Chondrocyte (in vitro differentiated cells): ENCODE results near the gene RYK. TPM values are rescaled to one million over a fixed set of nuclear protein-coding genes. Genes with fewer than 3 reads are reported as not detected.

Source experiments
- DNase-seq: peaks from one replicate; pipeline ENCODE4 v3.0.0; 2021; ENCODE audit warnings: mixed read lengths, low spot score
- H3K27ac Mint-ChIP-seq: one replicate; pipeline ENCODE4 v1.8.0; 2021; ENCODE audit warnings: mild to moderate bottlenecking, moderate library complexity, mixed read lengths; ENCODE audit not compliant: unreplicated experiment
- H3K27me3 Mint-ChIP-seq: 2 replicates; pipeline ENCODE4 v1.8.0; 2021; ENCODE audit warnings: low read depth, mixed read lengths
- H3K36me3 Mint-ChIP-seq: 2 replicates; pipeline ENCODE4 v1.8.0; 2021; ENCODE audit warnings: low read depth, mixed read lengths
- H3K4me1 Mint-ChIP-seq: 2 replicates; pipeline ENCODE4 v1.8.0; 2021; ENCODE audit warnings: low read depth, mild to moderate bottlenecking, mixed read lengths
- H3K4me3 Mint-ChIP-seq: one replicate; pipeline ENCODE4 v1.8.0; 2021; ENCODE audit warnings: mild to moderate bottlenecking, moderate library complexity, mixed read lengths; ENCODE audit not compliant: unreplicated experiment
- H3K9me3 Mint-ChIP-seq: 2 replicates; pipeline ENCODE4 v1.8.0; 2021; ENCODE audit warnings: low read depth, mixed read lengths
- CTCF ChIP-seq: fragments of 200-600 bp; sonication (generic); IDR thresholded peaks from 2 replicates; pipeline ENCODE4 v1.5.0; 2021; ENCODE audit warnings: antibody characterized with exemption, mild to moderate bottlenecking, moderate library complexity
- total RNA-seq: library from RNA; stranded (reverse); gene quantifications from 3 replicates; pipeline ENCODE4 v1.2.1, GENCODE V29; 2021

The RYK gene
- total RNA-seq, 1 donor from 2014 or later = 49.6 TPM

GRCh38 chr3:134236505-134237170 lies 14.0 kb downstream of the RYK start:
- H3K4me1 Mint-ChIP-seq = peaks cover 64% of the 10 kb centered on the region
- H3K27me3 Mint-ChIP-seq = no peaks in the 10 kb centered on the region
- no peaks in the 10 kb centered on the region for H3K36me3 Mint-ChIP-seq
- DNase-seq = no peak
- peak overlapping the region; percentile 3 for H3K4me3 Mint-ChIP-seq
- no peak for TF ChIP-seq CTCF
- H3K9me3 Mint-ChIP-seq = no peaks in the 10 kb centered on the region
- peak overlapping the region; percentile 69 for H3K27ac Mint-ChIP-seq

GRCh38 chr3:134235577-134236076 lies 15.0 kb downstream of the RYK start:
- Mint-ChIP-seq H3K4me3 (no peak overlapping the region), H3K9me3 (no peaks in the 10 kb centered on the region), H3K36me3 (no peaks in the 10 kb centered on the region), H3K27ac (peak overlapping the region; percentile 69), H3K27me3 (no peaks in the 10 kb centered on the region), H3K4me1 (peaks cover 70% of the 10 kb centered on the region)
- no peak for DNase-seq
- TF ChIP-seq CTCF = no peak

- no peak for TF ChIP-seq CTCF
- Mint-ChIP-seq H3K27me3 (no peaks in the 10 kb centered on the region), H3K4me3 (no peak overlapping the region), H3K4me1 (peaks cover 75% of the 10 kb centered on the region), H3K27ac (no peak overlapping the region), H3K9me3 (no peaks in the 10 kb centered on the region), H3K36me3 (no peaks in the 10 kb centered on the region)
- no peak for DNase-seq
Observed at GRCh38 chr3:134232951-134233350, 17.7 kb downstream of the RYK start.

- Mint-ChIP-seq H3K27me3 (no peaks in the 10 kb centered on the region), H3K27ac (no peak overlapping the region), H3K9me3 (no peaks in the 10 kb centered on the region), H3K4me3 (no peak overlapping the region), H3K4me1 (peaks cover 70% of the 10 kb centered on the region), H3K36me3 (no peaks in the 10 kb centered on the region)
- DNase-seq = no peak
- TF ChIP-seq CTCF = no peak
Observed at GRCh38 chr3:134232151-134232550, 18.5 kb downstream of the RYK start.

GRCh38 chr3:134231131-134231530 lies 19.5 kb downstream of the RYK start:
- H3K4me1 Mint-ChIP-seq = peaks cover 65% of the 10 kb centered on the region
- H3K27ac Mint-ChIP-seq = no peak overlapping the region
- no peaks in the 10 kb centered on the region for H3K36me3 Mint-ChIP-seq

More at GRCh38 chr3:134231131-134231530, 19.5 kb downstream of the RYK start:
- Mint-ChIP-seq H3K9me3 (no peaks in the 10 kb centered on the region), H3K4me3 (no peak overlapping the region), H3K27me3 (no peaks in the 10 kb centered on the region)
- DNase-seq = no peak
- TF ChIP-seq CTCF = no peak
